Tibial nerve (tissue), 4 donors: ENCODE measurements around the gene PFAS. TPM values are rescaled to one million over a fixed set of nuclear protein-coding genes. Genes with fewer than 3 reads are reported as not detected.

Source experiments
- DNase-seq, 2 donors: peaks; one replicate each; pipeline ENCODE4 v3.0.0-alpha.2; 2019; ENCODE audit warnings: low spot score in 2 of 2
- H3K27ac ChIP-seq, 4 donors: fragments of 200-600 bp; sonication (generic) in 3 of 4; one replicate each; pipeline ENCODE4 v1.5.1; 2017 to 2019; ENCODE audit warnings: mild to moderate bottlenecking in 1 of 4
- H3K27me3 ChIP-seq, 2 donors: fragments of 200-600 bp; sonication (generic) in 1 of 2; one replicate each; pipeline versions ENCODE4 v1.5.1 to v1.6.0; 2017 to 2019
- H3K36me3 ChIP-seq, 3 donors: fragments of 200-600 bp; sonication (generic); one replicate each; pipeline ENCODE4 v1.5.1; 2018 to 2019
- H3K4me1 ChIP-seq, 4 donors: fragments of 200-600 bp; sonication (generic) in 3 of 4; one replicate each; pipeline ENCODE4 v1.5.1; 2017 to 2019
- H3K4me3 ChIP-seq, 4 donors: fragments of 200-600 bp; sonication (generic) in 3 of 4; one replicate each; pipeline ENCODE4 v1.5.1; 2017 to 2019; ENCODE audit warnings: mild to moderate bottlenecking in 1 of 4, moderate library complexity in 1 of 4
- H3K9me3 ChIP-seq, 4 donors: fragments of 200-600 bp; sonication (generic) in 3 of 4; one replicate each; pipeline ENCODE4 v1.5.1; 2017 to 2019
- EP300 ChIP-seq, 2 donors: sonication (generic); formaldehyde crosslinking; IDR thresholded peaks; one replicate each; pipeline ENCODE4 v1.6.1; 2017; ENCODE audit warnings: antibody characterized with exemption in 2 of 2, mild to moderate bottlenecking in 1 of 2
- POLR2A ChIP-seq, 2 donors: fragments of 450-650 bp; IDR thresholded peaks; one replicate each; pipeline ENCODE4 v1.6.1; 2017; ENCODE audit warnings: antibody characterized with exemption in 2 of 2, mild to moderate bottlenecking in 2 of 2, moderate library complexity in 2 of 2
- WGBS, 2 donors: methylation state at CpG; one replicate each; pipeline ENCODE4 v1.1.5; 2018; 5-methylcytosine and 5-hydroxymethylcytosine counted together
- total RNA-seq, 4 donors: library from RNA; depleted of rRNA; stranded (reverse); fragments of >200 nt; gene quantifications; one replicate each; pipeline ENCODE4 v1.1.0, GENCODE V29; 2016
- TF ChIP-seq, protein P1 (sequence below), 5 experiments: fragments of 200-600 bp in 3 of 5; fragments of 450-650 bp in 2 of 5; sonication (generic) in 3 of 5; IDR thresholded peaks; one replicate each; pipeline ENCODE4 v1.5.1; 2016 to 2019; ENCODE audit warnings: antibody characterized with exemption in 5 of 5, mild to moderate bottlenecking in 3 of 5, moderate library complexity in 2 of 5

Gene PFAS
- total RNA-seq, 4 donors from 2014 or later: 19.2 to 39.9 (median 29.5) TPM

DNA sequence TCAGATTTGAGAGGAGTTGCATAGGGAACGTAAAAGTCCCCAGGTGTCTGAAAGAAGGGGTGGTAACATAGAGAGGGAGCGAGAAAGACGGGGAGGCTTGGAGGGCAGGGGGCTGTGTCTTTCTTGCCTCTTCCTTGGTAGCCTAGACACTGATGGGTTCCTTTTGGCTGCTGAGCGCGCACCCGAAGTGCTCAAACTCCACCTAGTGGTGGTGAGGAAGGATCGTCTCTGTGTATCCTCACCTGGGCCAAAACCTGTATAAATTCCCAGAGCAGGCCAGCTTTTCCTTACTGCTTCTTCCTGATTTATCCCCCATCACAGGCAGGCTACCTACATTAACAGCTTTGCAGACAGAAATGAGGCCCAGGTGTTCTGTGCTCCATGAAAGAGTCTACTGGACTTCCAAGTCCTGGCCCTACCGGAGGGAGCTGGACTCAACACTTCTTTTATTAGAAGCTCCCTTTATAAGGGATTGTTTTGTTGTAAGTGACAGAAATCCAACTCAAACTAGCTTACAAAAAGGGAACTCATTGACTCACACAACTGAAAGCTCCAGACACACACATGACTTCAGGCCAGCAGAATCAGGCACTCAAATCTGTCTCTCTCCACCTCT is 51.6 kb downstream of the PFAS start:
- no peaks in the 10 kb centered on the region for H3K27me3 ChIP-seq
- H3K4me1 ChIP-seq: peaks cover 0 to 4% (median 0%) of the 10 kb centered on the region in 4 donors
- TF ChIP-seq, protein P1, sequence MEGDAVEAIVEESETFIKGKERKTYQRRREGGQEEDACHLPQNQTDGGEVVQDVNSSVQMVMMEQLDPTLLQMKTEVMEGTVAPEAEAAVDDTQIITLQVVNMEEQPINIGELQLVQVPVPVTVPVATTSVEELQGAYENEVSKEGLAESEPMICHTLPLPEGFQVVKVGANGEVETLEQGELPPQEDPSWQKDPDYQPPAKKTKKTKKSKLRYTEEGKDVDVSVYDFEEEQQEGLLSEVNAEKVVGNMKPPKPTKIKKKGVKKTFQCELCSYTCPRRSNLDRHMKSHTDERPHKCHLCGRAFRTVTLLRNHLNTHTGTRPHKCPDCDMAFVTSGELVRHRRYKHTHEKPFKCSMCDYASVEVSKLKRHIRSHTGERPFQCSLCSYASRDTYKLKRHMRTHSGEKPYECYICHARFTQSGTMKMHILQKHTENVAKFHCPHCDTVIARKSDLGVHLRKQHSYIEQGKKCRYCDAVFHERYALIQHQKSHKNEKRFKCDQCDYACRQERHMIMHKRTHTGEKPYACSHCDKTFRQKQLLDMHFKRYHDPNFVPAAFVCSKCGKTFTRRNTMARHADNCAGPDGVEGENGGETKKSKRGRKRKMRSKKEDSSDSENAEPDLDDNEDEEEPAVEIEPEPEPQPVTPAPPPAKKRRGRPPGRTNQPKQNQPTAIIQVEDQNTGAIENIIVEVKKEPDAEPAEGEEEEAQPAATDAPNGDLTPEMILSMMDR (IDR thresholded peaks at IDR 0.05): peak; percentile 68 to 86 (median 73)
- TF ChIP-seq POLR2A (IDR thresholded peaks at IDR 0.05) (no peak), EP300 (IDR thresholded peaks at IDR 0.05) (peak in 1 of 2 donors; percentile 24)
- WGBS, 2 donors: 14 to 16% methylated on average over 8 of the region's 8 CpGs
- H3K27ac ChIP-seq: no peak overlapping the region
- no peaks in the 10 kb centered on the region for H3K36me3 ChIP-seq
- H3K4me3 ChIP-seq: no peak overlapping the region
- DNase-seq: peak in 1 of 2 donors; percentile 29
- H3K9me3 ChIP-seq: no peaks in the 10 kb centered on the region

DNA sequence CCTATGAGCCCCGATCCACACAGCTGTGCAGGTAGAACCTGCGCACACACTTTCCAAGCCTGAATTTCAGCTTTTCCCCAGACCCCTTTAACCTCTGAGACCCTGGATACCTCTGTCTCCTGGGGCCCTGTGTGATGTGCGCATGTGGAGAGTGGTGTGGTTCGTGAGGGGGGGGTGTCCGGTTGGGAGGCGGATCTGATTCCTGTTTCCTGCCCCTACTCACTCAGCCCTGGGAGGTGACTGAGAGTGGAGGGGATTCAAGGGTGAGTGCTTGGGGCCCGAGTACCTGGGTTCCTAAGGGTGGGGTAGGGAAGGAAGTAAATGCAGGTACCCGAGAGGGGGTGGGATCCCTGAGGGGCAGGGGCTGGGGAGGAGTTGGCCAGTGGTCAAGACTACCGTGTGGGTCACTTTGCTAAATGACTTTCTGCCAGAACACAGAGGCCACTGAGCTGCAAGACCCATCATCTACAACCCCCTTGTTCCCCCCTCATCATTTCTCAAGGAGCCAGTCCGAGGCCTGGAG is 61.6 kb downstream of the PFAS start:
- H3K9me3 ChIP-seq: no peaks in the 10 kb centered on the region
- peak overlapping the region in 1 of 4 donors; percentile 47 for H3K27ac ChIP-seq
- WGBS, 2 donors: 57 to 64% methylated on average over 10 of the region's 10 CpGs
- TF ChIP-seq, protein P1 (IDR thresholded peaks at IDR 0.05): no peak
- TF ChIP-seq POLR2A (IDR thresholded peaks at IDR 0.05) (no peak), EP300 (IDR thresholded peaks at IDR 0.05) (no peak)
- peak overlapping the region in 2 of 4 donors; percentile 15 to 28 for H3K4me3 ChIP-seq
- H3K4me1 ChIP-seq: peaks cover 0 to 5% (median 0%) of the 10 kb centered on the region in 4 donors
- H3K27me3 ChIP-seq: peaks cover 0 to 51% of the 10 kb centered on the region in 2 donors
- no peak for DNase-seq
- no peaks in the 10 kb centered on the region for H3K36me3 ChIP-seq

DNA sequence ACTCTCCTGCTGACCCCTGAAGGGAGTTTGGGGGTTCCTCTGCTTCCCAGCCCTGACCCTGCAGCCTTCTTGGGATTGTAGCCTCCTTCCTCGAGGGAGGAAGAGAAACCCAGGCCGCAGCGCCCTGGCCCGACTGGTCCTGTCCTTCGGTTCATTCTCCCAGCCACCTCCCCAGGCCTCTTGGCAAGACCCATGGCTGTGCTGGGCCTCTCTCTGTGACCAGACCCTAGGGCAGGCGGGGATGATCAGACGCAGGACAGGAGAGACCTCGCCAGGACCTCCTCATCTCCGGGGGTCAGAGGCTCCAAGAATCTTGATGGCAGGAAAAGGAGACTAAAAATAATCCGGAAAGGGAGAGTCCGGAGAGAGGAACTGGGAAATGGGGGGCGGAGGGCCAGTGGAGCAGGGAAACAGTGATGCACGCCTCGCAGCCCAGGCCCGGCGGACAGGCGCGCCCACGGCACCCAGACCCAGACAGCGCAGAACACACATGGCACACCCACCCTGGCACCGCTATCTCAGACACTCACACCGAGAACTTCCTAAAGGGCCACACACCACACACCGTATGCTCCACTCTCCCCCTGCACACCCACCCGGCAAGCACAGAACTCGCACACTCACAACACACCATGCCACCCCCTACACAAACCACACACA is 62.2 kb downstream of the PFAS start:
- Histone ChIP-seq H3K27ac (peak overlapping the region in 1 of 4 donors; percentile 47), H3K27me3 (peaks cover 0 to 57% of the 10 kb centered on the region in 2 donors), H3K4me3 (peak overlapping the region in 3 of 4 donors; percentile 3 to 28 (median 15)), H3K36me3 (no peaks in the 10 kb centered on the region), H3K4me1 (peaks cover 0 to 5% (median 0%) of the 10 kb centered on the region in 4 donors), H3K9me3 (no peaks in the 10 kb centered on the region)
- WGBS, 2 donors: 71 to 73% methylated on average over 25 of the region's 25 CpGs
- DNase-seq: no peak
- TF ChIP-seq POLR2A (IDR thresholded peaks at IDR 0.05) (no peak), EP300 (IDR thresholded peaks at IDR 0.05) (no peak)
- TF ChIP-seq, protein P1 (IDR thresholded peaks at IDR 0.05): no peak

DNA sequence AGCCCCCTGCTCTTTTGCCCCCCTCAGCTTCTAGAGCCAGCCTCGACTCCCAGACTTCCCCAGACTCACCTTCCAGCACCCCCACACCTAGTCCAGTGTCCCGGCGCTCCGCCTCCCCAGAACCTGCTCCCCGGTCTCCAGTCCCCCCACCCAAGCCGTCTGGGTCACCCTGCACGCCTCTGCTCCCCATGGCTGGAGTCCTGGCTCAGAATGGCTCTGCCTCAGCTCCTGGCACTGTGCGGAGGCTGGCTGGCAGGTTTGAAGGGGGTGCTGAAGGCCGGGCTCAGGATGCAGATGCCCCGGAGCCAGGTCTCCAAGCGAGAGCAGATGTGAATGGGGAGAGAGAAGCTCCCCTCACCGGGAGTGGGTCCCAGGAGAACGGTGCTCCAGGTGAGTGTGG is 63.2 kb downstream of the PFAS start:
- TF ChIP-seq, protein P1 (IDR thresholded peaks at IDR 0.05): no peak
- H3K9me3 ChIP-seq: no peaks in the 10 kb centered on the region
- no peaks in the 10 kb centered on the region for H3K36me3 ChIP-seq
- peaks cover 0 to 64% of the 10 kb centered on the region in 2 donors for H3K27me3 ChIP-seq
- WGBS, 2 donors: 80% methylated on average over 12 to 13 of the region's 13 CpGs
- H3K4me3 ChIP-seq: no peak overlapping the region
- no peak overlapping the region for H3K27ac ChIP-seq
- no peak for DNase-seq
- peaks cover 0 to 5% (median 0%) of the 10 kb centered on the region in 4 donors for H3K4me1 ChIP-seq
